ENCODE data around the gene UGGT1. TPM values are rescaled to one million over a fixed set of nuclear protein-coding genes. Genes with fewer than 3 reads are reported as not detected.

The UGGT1 gene, protein sequence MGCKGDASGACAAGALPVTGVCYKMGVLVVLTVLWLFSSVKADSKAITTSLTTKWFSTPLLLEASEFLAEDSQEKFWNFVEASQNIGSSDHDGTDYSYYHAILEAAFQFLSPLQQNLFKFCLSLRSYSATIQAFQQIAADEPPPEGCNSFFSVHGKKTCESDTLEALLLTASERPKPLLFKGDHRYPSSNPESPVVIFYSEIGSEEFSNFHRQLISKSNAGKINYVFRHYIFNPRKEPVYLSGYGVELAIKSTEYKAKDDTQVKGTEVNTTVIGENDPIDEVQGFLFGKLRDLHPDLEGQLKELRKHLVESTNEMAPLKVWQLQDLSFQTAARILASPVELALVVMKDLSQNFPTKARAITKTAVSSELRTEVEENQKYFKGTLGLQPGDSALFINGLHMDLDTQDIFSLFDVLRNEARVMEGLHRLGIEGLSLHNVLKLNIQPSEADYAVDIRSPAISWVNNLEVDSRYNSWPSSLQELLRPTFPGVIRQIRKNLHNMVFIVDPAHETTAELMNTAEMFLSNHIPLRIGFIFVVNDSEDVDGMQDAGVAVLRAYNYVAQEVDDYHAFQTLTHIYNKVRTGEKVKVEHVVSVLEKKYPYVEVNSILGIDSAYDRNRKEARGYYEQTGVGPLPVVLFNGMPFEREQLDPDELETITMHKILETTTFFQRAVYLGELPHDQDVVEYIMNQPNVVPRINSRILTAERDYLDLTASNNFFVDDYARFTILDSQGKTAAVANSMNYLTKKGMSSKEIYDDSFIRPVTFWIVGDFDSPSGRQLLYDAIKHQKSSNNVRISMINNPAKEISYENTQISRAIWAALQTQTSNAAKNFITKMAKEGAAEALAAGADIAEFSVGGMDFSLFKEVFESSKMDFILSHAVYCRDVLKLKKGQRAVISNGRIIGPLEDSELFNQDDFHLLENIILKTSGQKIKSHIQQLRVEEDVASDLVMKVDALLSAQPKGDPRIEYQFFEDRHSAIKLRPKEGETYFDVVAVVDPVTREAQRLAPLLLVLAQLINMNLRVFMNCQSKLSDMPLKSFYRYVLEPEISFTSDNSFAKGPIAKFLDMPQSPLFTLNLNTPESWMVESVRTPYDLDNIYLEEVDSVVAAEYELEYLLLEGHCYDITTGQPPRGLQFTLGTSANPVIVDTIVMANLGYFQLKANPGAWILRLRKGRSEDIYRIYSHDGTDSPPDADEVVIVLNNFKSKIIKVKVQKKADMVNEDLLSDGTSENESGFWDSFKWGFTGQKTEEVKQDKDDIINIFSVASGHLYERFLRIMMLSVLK (N-terminal part only)
- total RNA-seq = 82.2 and 113 TPM in 2 replicates

GRCh38 chr2:128090945-128091725 lies at the start of gene UGGT1:
TSS of gene UGGT1 (plus strand) at chr2:128091200. CDS start at chr2:128091358, 158 bp downstream.
- DNase-seq (ENCODE audit: low read depth, low spot score) = peak; percentile 91

GRCh38 chr2:128041561-128041960 lies 49.4 kb upstream of the UGGT1 start:
- DNase-seq (ENCODE audit: low read depth, low spot score) = no peak

- no peak for DNase-seq (ENCODE audit: low read depth, low spot score)
These were observed 48.0 kb upstream of the UGGT1 start for GRCh38 chr2:128043041-128043440.

- no peak for DNase-seq (ENCODE audit: low read depth, low spot score)
These were observed 37.7 kb upstream of the UGGT1 start for GRCh38 chr2:128053331-128053730.

DNA sequence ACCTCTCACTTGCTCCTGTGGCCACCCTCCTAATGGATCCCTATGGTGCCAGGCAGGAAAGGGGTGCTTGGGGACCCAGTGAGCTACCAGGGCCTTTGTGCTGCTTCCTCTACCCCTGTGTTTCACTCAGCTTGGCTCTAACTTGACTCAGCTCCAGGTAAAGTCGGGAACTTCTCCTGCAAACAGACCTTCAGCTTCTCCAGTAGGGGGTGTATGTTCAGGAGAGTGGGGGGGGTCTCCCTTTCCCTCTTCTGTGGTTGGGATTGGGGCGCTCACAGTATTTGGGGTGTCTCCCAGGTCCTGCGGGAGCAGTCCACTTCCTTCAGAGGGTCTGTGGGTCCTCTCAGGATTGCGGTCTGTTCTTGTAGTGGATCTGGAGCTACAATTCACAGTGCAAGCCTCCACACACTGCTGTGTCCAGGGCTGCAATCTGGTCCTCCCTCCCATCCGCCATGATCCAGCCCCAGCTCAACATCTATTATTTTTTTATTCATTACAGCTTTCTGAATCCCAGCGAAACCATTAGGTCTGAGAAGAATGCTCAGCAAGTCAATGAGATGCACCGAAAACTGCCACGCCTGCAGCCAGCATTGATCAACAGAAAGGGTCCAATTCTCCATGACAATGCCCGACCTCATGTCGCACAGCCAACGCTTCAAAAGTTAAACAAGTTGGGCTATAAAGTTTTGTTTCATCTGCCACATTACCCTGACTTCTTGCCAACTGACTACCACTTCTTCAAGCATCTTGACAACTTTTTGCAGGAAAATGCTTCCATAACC lies 36.7 kb upstream of the UGGT1 start:
- no peak for DNase-seq (ENCODE audit: low read depth, low spot score)

- no peak for DNase-seq (ENCODE audit: low read depth, low spot score)
These were observed 33.7 kb upstream of the UGGT1 start for GRCh38 chr2:128057334-128057733.

DNA sequence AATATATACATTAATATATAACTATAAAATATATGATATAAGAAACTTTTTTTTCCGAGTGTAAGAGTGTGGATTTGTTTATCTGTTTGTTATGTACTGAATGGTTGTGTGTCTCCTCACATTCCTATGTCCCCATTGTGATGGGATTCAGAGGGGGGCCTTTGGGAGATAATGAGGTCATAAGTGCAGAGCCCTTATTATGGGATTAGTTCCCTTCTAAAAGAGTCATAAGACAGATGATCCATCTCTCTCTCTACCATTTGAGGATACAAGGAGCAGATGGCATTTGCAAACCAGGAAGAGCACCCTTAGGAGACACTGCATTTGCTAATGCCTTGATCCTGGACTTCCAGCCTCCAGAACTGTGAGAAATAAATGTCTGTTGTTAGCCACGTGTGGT lies 32.9 kb upstream of the UGGT1 start:
- no peak for DNase-seq (ENCODE audit: low read depth, low spot score)

DNA sequence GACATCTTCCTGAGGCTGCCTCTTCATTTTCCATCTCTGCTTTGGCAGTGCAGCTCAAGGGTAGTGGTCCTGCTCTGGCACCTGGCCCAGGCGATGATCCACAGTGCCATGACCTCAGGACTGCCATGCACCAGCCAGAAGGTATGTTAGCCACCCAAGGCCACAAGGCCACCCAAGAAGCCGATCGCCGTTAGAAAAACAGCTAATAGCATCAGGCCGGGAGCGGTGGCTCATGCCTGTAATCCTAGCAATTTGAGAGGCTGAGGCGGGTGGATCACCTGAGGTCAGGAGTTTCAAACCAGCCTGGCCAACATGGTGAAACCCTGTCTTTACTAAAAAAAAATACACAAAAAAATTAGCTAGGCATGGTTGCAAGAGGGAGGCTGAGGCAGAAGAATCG lies 28.4 kb upstream of the UGGT1 start:
- no peak for DNase-seq (ENCODE audit: low read depth, low spot score)

- no peak for DNase-seq (ENCODE audit: low read depth, low spot score)
These were observed 26.6 kb upstream of the UGGT1 start for GRCh38 chr2:128064353-128064752.

GRCh38 chr2:128069769-128070168 lies 21.2 kb upstream of the UGGT1 start:
- no peak for DNase-seq (ENCODE audit: low read depth, low spot score)

DNA sequence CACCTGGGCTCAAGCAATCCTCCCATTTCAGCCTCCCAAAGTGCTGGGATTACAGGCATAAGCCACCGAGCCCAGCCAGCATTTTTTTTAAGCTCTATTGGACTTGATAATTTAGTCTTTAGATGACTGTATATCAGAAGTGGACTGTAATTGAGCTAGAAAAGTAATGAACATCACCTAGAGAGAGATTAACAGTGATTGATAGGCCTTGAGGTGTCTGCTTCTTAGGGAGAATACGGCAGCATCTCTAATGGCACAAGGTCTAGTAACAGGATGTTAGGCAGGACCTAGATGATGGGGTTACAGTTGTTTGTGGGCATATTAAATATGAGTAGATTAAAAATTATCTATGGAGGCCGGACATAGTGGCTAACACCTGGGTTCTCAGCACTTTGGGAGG lies 17.7 kb upstream of the UGGT1 start:
- DNase-seq (ENCODE audit: low read depth, low spot score) = no peak

GRCh38 chr2:128076461-128077106 lies 14.4 kb upstream of the UGGT1 start:
- DNase-seq (ENCODE audit: low read depth, low spot score) = no peak

GRCh38 chr2:128084757-128085156 lies 6.2 kb upstream of the UGGT1 start:
- DNase-seq (ENCODE audit: low read depth, low spot score) = no peak

DNA sequence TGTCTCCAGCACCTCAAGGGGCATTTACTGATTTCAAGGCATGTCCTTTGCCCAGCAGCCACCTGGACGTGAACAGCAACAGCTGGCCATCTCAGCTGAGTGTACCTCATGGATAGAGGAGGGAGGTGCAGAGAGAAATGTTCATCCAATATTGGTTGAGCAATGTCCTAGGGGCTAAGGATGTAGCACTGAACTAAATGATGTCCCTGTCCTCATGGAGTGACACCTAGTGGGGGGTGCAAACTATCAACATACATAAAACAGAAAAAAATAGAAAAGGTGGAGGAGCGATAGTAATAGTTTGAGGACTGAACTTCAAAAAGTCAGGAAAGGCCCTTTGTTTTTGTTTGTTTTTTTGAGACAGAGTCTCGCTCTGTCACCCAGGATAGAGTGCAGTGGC lies 4.8 kb upstream of the UGGT1 start:
- DNase-seq (ENCODE audit: low read depth, low spot score) = no peak

GRCh38 chr2:128090575-128090944 lies 440 bp upstream of the UGGT1 start:
- no peak for DNase-seq (ENCODE audit: low read depth, low spot score)

GRCh38 chr2:128091726-128092080 lies 703 bp downstream of the UGGT1 start:
- DNase-seq (ENCODE audit: low read depth, low spot score) = no peak

DNA sequence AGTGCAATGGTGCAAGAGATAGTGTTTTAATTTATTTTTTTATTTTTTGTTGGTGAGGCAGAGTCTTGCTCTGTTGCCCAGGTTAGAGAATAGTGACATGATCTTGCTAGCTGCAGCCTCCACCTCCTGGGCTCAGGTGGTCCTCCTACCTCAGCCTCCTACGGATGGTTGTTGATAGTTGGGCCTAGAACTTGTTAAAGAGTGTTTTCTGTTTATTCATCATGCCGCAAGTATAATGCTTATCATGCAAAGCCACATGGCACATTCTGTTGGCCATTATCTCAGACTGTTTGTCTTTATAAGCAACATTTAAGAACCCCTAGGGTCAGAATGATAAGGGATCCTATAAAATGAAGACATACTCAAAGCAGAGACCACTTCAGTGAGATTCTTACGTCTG lies 1.7 kb downstream of the UGGT1 start:
- DNase-seq (ENCODE audit: low read depth, low spot score) = no peak

DNA sequence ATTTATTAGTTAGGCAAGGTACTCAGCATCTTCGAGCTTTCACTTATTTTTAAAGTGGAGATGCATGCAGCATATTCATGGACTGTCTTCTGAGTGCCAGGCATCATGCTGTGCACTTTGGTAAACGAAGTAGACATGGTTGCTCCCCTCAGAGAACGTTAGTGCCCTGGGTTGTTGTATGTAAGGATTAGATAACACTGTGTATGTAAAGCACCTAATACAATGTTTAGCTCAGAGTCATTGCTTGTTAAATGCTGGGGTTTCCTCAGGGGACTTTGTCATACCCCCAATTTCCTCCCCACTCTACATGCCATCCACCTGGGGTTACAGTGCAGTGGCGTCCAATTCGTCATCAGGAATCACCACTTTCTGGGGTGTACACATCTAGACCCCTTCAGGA lies 2.8 kb downstream of the UGGT1 start:
- DNase-seq (ENCODE audit: low read depth, low spot score) = no peak

GRCh38 chr2:128095201-128095600 lies 4.2 kb downstream of the UGGT1 start:
- DNase-seq (ENCODE audit: low read depth, low spot score) = no peak

DNA sequence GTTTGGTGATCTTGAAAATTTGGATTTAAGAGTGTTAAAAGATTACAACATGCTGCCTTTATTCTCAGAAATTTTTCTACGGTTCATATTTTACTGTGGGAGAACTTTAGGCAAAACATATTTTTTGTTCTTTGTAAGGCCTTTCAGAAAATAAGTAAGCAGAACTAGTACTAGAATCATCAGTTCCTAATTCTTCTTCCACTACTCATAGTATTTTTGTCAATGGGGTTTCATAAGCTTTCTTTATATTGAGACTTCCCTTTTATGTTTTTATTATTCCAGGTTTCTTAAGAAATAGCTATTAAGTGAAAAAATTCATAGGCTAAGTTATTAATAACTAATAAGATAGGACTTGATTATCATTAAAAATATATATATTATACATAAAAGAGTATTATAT lies 12.4 kb downstream of the UGGT1 start:
- no peak for DNase-seq (ENCODE audit: low read depth, low spot score)

Measured in pulmonary artery endothelial cell (primary cell).